Measurements from ENCODE around the gene NR5A1.

The NR5A1 gene

DNA sequence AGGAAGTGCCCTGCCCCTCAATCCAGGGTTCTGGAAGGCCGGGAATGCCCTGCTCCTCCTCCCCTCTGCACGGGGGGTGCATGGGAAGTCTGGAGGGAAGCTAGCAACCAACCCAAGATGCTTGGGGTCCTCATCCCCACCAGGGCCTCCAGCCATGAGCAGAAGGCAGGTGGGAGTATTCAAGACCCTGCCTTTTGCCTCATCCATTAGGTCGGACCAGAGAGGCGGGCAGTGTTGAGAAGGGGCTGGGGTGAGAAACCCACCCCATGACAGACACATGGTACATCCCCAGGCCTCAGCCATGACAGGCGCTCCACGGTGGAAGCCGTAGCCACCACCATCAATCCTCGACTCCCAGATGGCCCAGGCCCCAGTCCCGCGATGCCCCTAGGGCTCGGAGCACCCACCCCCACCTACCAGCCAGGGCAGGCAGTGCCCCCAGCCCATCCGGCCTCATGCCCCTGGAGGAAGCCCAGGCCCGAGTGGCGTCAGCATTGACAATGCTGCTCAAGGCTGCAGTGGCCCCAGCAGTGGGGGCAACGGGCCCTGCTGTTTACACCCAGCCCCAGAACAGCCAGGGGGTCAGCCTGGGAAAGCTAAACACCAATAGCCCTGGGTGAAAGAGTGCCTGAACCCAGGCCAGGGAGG lies 8.6 kb downstream of the NR5A1 start:
- no peak for TF ChIP-seq ZNF274 (IDR thresholded peaks at IDR 0.05; ENCODE audit: low read depth, low read length)

DNA sequence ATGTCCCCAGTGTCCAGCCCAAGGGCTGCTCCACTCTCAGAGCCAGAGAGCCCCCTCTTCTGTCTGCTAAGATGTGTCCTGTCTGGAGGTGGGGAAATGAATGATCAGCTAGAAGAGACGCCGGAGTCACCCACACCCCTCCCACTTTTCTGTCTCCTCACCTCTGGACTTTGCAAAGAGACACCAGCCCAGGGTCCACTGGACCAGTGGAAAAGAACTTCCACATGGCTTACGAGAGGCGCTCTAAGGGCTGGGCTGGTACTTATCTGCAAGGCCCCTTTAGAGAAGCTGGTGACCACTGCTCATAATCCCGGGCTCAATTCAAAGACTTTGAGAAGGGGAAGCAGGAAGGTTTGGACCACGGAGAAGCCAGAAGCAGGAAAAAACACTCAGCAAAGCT lies 9.2 kb downstream of the NR5A1 start:
- TF ChIP-seq ZNF274 (IDR thresholded peaks at IDR 0.05; ENCODE audit: low read depth, low read length), result no peak
- no peak overlapping the region for H3K4me3 ChIP-seq (ENCODE audit: low read length)

More for the DNA sequence above, 8.6 kb downstream of the NR5A1 start:
- no peak overlapping the region for H3K4me3 ChIP-seq (ENCODE audit: low read length)

DNA sequence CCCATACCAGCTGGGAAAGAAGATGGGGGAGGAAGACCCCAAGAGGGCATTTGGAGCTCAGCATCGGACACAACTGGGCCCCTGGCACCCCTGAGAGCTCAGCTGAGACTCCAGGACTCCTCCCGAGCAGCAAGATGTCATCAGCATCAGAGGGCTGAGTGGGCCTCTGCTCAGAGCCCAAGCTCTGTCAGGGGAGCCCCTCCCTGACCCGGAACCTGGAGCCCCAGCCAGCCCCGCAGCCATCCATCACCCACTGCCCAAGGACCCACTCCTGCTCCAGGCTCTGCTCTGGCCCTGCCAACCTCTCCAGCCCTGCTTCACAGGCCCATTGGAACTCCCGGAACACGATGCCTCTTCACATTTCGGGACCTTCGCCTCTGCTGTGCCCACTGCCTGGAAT lies 9.8 kb downstream of the NR5A1 start:
- H3K4me3 ChIP-seq (ENCODE audit: low read length), result no peak overlapping the region
- TF ChIP-seq ZNF274 (IDR thresholded peaks at IDR 0.05; ENCODE audit: low read depth, low read length), result no peak

DNA sequence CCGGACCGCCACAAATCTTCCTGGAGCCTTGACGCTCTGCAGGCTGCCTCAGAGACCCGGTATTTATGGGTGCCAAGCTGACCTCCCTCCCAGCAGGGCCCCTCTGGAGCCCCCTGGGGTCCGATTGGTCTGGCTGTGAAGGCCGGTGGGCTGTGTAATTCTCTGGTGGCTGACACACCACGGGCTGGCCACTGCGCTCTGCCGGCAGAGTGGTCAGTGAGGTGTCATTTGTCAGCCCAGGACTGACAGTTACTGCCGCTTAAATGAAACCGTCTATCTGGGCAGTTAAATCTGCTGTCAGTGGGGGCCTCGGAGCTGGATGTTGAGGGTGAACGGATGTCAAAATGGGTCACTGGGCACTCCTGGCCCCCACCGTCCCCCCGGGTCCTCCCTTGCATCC lies 10.7 kb downstream of the NR5A1 start:
- TF ChIP-seq ZNF274 (IDR thresholded peaks at IDR 0.05; ENCODE audit: low read depth, low read length), result no peak
- no peak overlapping the region for H3K4me3 ChIP-seq (ENCODE audit: low read length)

DNA sequence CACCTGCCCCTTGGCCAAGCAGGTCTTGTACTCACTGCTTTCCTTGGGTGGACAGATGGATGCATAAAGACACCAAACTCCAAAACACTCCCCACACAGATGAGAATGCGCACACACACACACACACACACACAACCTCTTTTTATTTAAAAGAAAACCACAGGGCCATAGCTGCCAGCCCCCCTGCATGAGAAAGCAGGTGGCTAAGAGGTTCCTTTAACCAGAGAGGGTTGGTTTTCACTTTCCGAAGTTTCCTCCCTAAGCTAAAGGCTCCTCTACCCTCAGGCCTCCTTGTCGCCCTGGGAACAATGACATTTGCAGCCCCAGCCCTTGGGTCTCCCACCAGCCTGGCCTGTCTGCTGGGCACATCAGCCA lies 11.1 kb downstream of the NR5A1 start:
- TF ChIP-seq ZNF274 (IDR thresholded peaks at IDR 0.05; ENCODE audit: low read depth, low read length), result no peak
- no peak overlapping the region for H3K4me3 ChIP-seq (ENCODE audit: low read length)

DNA sequence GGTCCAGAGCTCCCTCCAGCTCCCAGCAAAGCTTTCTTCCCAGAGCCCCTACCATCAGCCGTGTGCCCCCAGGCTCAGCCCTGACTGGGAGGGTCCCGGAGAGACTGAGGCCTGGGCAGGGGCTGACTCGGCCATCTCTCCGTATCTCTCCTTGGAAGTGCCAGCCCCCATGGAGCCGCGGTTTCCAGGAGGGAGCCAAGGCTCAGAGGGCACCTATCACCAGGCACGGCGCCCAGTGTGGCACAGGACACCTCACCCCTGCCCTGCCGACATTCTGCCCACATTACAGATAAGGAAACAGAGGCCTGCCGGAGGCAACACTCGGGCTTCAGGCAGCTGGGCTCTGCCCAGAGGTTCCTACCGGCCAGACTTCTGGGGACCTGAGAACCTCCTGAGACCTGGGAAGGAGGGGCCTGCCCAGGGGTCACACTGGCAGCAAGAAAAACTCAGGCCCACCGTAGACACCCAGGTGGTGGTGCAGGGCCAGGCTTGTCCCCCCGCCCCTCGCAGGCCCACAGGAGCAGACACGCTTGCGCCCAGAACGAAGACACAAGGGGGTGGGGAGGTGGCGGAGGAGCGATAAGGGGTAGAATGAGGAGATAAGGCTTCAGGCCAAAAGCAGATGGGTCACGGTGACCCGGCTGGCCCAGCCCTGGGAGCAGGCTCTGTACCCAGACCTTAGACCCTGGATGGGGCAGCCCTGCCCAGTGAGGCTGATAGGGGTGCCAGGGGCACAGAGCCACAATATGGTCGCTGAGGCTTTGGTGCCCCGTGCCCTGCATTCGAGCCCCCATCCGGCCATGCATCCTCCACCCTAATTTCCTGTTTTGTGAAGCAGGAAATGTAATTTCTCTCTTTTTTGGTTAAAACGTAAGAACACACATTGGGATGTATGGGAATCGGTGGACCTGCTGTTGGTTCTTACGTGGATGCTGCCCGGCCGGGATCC lies 11.8 kb downstream of the NR5A1 start:
- H3K4me3 ChIP-seq (ENCODE audit: low read length), result no peak overlapping the region
- TF ChIP-seq ZNF274 (IDR thresholded peaks at IDR 0.05; ENCODE audit: low read depth, low read length), result no peak

DNA sequence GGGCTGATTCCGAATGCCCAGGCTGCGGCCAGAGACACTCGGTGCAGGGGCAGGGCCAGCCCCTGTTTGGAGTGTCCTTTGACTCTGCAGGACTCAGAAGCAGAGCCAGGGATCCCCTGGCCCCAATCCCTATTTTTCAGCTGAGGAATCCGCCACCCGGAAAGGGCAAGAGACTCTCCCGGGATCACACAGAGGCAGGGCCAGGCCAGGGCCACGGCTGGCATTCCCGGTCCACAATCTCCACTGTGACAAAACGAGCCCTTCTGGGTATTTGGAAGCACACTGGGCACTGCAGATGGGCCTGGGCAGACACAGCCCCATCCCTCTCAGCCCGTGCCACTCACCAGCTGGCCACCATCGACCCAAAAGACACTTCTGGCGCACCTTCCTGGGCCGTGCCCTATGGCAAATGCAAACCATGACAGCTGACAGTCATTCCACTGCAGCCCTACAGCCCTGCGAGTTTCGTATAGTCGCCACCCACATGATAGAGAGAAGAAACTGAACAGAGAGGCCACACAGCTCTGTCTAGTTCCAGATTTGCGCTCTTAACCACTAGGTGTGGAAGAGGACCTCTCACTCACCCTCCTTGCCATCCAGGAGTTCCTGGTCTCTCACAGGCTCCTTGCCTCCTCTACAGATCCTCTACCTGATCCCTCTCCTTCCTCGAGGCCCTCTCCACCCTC lies 13.3 kb downstream of the NR5A1 start:
- no peak overlapping the region for H3K4me3 ChIP-seq (ENCODE audit: low read length)
- no peak for TF ChIP-seq ZNF274 (IDR thresholded peaks at IDR 0.05; ENCODE audit: low read depth, low read length)

DNA sequence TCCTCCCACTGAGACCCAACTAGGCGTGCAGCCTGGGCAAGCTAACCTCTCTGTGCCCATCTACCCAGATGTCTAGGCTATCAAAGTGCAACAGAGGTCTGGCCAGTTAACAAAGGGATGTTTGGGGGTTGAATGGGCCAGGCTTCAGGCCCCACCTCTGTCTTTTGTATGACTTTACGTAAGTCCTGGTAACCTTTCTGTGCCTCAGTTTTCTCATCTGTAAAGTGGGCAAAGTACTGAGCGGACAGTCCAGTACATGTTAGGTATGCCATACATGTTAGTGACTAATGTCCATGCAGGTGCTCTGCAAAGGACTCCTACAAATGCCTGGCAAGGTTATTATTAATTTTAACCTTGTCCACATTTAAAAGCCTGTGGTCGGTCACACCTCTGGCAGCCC lies 14.0 kb downstream of the NR5A1 start:
- H3K4me3 ChIP-seq (ENCODE audit: low read length), result no peak overlapping the region
- no peak for TF ChIP-seq ZNF274 (IDR thresholded peaks at IDR 0.05; ENCODE audit: low read depth, low read length)

DNA sequence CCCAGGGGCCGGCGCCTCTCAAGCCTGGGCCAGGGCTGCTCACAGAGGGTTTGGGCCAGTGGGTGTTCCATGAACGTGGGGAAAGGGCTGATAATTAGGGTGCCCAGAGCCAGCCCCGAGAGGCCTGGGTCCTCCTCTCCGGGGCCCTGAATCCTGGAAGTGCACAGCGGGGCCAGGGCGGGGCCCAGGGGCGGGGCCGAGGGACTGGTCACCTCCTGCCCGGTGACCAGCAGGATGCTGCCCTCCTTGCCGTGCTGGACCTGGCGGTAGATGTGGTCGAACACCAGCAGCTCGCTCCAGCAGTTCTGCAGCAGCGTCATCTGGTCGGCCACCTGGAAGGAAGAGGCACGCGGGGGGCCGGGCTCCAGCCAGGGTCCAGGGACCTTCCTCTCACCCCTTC lies 14.4 kb downstream of the NR5A1 start:
- TF ChIP-seq ZNF274 (IDR thresholded peaks at IDR 0.05; ENCODE audit: low read depth, low read length), result no peak
- no peak overlapping the region for H3K4me3 ChIP-seq (ENCODE audit: low read length)

DNA sequence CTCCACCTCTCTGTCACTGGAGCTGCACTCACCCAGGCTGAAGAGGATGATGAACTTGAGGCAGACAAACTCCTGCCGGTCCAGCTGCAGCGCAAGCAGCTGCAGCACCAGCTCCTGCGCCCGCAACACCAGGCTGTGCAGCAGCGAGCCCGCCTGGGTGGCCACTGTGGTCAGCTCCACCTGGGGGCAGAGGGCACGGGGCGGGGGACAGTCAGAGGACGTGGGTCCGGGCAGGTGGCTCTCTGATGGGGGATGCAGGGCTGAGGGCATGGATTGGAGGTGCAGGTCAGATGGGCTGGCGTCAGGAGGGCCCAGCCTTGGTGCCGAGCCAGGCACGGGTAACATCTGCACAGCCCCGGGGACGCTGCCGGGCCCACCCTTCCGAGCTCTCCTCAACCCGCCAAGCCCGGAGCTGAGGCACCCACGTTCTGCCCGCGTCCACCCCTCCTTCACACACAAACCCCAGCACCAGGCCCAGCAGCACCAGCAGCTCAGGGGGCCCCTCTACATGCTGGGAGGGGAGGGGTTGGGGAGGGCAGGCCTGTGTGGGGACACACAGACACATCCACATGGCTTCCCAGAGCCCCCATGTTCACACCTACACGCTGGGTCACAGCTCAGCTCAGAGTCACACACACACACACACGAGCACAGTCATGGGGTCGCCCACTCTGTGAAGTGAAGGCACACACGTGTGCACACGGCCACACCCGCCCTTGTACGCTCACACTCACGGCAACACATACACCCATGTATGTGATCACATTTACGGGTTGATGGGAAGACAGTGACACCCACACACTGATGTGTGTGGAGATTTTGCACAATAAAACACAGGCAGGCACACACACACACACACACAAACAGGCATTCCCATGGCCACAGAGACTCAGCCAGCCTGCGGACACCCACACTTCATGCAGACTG lies 15.9 kb downstream of the NR5A1 start:
- TF ChIP-seq ZNF274 (IDR thresholded peaks at IDR 0.05; ENCODE audit: low read depth, low read length), result no peak
- no peak overlapping the region for H3K4me3 ChIP-seq (ENCODE audit: low read length)

DNA sequence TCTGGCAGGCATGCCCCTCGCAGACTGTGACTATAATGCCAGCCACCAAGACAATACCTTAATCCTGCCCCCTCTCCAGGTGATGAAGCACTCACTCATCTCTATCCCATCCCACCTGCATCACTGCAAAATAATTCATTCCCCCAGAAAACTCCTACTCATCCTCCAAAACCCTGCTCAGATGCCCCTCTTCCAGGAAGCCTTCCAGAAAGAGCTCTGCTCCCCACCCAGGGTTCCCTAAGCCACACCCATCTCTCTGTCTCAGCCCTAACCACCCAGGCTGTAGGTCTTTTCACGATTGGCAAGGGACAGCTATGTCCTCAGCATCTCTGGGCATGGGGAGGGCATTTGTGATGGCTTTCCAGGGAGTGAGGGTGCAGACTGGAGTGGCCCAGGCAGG lies 17.2 kb downstream of the NR5A1 start:
- TF ChIP-seq ZNF274 (IDR thresholded peaks at IDR 0.05; ENCODE audit: low read depth, low read length), result no peak
- no peak overlapping the region for H3K4me3 ChIP-seq (ENCODE audit: low read length)

DNA sequence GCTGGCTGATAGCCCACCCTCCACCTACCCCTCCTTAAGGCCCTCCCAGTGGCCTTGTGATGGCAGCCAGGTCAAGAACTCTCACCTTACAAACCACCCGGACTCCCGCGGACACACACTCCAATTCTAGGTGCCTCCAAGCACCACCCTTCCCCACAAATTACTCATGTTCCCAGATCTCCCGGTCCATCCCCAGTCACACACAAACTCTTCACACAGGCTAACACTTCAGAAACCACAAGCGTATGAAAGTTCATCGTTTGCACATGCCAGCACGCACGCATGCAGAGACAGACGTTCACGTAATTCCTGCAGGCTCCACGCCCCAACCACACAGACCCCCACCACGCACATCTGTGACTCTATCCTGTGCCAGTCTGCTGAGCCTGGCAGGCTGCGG lies 18.0 kb downstream of the NR5A1 start:
- no peak for TF ChIP-seq ZNF274 (IDR thresholded peaks at IDR 0.05; ENCODE audit: low read depth, low read length)
- no peak overlapping the region for H3K4me3 ChIP-seq (ENCODE audit: low read length)

DNA sequence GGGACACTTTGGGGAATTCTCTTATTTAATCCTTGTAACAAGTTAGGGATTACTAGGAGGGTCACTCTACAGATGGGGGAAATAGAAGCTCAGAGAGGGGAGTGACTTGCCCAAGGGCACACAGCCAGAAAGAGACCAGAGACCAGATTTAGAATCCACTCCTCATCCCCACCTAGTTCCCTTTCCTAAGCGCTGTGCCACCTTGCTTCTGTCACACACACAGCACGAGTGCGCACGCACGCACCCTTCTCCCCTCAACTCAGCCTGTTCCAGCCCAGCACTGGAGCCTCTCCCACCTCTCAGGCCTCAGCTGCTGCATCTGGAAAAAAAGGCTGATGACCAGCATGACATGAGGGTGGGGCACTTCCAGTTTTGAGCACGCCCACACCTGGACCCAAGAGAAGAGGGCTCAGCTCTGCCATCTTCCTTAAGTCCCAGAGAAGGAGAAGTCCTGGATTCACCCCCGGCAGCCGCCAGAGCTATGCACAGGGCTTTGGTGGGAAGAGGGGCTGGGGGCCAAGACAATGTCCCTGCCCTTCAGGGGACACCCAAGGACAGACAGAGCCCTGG lies 18.5 kb downstream of the NR5A1 start:
- TF ChIP-seq ZNF274 (IDR thresholded peaks at IDR 0.05; ENCODE audit: low read depth, low read length), result no peak
- H3K4me3 ChIP-seq (ENCODE audit: low read length), result no peak overlapping the region
